Measurements from ENCODE around the gene FAM184A. TPM values are rescaled to one million over a fixed set of nuclear protein-coding genes. Genes with fewer than 3 reads are reported as not detected.
"Not testable (repeated sequence)": the region's sequence is repeated elsewhere in the genome, so short reads cannot be mapped to it uniquely, and the experiment has no call there.

Gene FAM184A, protein sequence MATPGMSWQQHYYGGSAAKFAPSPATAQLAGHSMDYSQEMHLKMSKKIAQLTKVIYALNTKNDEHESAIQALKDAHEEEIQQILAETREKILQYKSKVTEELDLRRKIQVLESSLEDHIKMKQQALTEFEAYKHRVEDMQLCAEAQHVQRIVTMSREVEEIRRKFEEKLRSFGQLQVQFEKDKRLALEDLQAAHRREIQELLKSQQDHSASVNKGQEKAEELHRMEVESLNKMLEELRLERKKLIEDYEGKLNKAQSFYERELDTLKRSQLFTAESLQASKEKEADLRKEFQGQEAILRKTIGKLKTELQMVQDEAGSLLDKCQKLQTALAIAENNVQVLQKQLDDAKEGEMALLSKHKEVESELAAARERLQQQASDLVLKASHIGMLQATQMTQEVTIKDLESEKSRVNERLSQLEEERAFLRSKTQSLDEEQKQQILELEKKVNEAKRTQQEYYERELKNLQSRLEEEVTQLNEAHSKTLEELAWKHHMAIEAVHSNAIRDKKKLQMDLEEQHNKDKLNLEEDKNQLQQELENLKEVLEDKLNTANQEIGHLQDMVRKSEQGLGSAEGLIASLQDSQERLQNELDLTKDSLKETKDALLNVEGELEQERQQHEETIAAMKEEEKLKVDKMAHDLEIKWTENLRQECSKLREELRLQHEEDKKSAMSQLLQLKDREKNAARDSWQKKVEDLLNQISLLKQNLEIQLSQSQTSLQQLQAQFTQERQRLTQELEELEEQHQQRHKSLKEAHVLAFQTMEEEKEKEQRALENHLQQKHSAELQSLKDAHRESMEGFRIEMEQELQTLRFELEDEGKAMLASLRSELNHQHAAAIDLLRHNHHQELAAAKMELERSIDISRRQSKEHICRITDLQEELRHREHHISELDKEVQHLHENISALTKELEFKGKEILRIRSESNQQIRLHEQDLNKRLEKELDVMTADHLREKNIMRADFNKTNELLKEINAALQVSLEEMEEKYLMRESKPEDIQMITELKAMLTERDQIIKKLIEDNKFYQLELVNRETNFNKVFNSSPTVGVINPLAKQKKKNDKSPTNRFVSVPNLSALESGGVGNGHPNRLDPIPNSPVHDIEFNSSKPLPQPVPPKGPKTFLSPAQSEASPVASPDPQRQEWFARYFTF
- 10 to 100 TPM; 13.5 to 14.0 TPM for total RNA-seq

DNA sequence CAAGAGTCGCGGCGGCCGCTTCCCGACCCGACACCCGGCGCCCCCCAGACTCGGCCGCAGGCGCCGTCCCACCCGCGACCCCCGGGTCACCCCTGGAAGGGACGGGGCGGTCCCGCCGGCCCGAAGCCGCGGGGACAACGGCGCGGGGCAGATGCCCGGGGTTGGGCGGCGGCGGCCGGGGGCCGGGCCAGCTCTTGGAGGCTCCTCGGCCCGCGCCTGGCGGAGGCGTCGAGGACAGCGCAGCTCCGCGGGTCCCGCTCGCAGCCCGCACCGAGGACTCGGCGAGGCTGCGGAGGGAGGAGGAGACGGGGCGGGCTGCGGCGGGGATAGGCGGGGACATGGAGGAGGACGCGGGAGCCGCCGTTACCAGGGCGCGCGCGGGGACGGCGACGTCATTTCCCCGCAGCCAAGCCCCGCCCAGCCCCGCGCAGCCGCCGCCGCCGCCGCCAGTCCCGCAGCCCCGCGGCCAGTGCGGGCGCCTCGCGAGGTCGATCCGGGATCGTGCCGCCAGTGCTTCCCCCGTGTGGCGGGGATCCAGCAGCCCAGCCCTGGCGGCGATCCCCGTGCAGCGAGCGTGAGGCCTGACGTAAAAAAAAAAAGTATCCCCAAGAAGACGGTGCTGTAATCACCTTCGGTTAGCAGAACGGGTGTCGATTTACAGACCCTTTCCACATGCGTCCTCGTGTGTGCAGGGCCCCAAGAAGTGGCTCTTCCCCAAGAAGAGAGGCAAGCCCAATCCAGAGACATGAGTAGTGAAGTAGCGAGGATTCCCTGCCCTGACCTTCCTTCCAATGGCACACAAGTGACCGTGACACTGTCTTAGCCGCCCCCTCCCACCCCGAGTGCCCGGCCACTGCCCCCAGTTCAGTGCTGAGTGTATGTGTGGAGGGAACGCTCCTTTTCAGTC, at the start of gene FAM184A:
FAM184A (minus strand) TSS at position 289 of the 907 bp plus-strand sequence. CDS start 365 bp downstream, outside the sequence.
- peak; percentile 74 for DNase-seq
- H3K4me3 Mint-ChIP-seq: peak within 1 kb of the TSS; percentile 86
- H3K4me1 Mint-ChIP-seq (ENCODE audit: low read depth): peaks cover 42% of the 10 kb centered on the region
- peaks cover 15% of the 10 kb centered on the region for H3K9me3 Mint-ChIP-seq
- H3K27me3 Mint-ChIP-seq (ENCODE audit: low read depth): no peaks in the 10 kb centered on the region
- intact Hi-C loops (cut with micrococcal nuclease): loop anchor here (1.0 to 5.0 kb wide), 3 partner anchors 110 to 1511 kb away; partner anchors contain the start of gene GOPC
- CTCF ChIA-PET: interaction anchor here (0.6 to 1.8 kb wide), 6 partner anchors 10 to 184 kb away, joined by 3 to 13 read pairs (median 5); no protein-coding TSS in a partner anchor
- peak within 1 kb of the TSS; percentile 96 for H3K27ac Mint-ChIP-seq
- peaks cover 8% of the 10 kb centered on the region for H3K36me3 Mint-ChIP-seq (ENCODE audit: low read depth)

DNA sequence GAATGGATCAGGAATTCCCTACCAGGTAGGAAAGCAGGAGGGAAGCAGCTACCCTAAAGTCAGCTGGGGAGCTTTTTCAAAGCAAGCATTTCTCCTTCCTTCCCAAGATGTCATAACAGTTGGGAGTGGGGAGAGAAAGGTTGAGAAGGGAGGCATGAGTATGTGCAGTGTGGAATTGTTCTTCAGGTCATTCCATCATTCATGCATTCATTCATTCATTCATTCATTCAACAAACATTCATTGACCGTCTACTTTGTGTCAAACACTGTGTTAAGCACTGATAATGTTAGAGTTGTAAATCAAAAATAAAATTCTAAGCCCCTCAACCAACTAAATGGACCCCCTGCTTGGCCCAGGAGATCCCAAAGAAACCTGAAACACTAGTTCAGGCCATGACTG, 49.2 kb upstream of the FAM184A start:
- CTCF ChIA-PET: interaction anchor here (0.9 kb wide), 1 partner anchor 17 kb away, joined by 3 read pairs; no protein-coding TSS in a partner anchor
- peaks cover 5% of the 10 kb centered on the region for H3K4me1 Mint-ChIP-seq (ENCODE audit: low read depth)
- intact Hi-C loops (cut with micrococcal nuclease): loop anchor here (5.0 kb wide), 2 partner anchors 850 to 1700 kb away; no protein-coding TSS in a partner anchor
- no peak for DNase-seq
- H3K4me3 Mint-ChIP-seq: no peak overlapping the region
- H3K27me3 Mint-ChIP-seq (ENCODE audit: low read depth): no peaks in the 10 kb centered on the region
- H3K27ac Mint-ChIP-seq: no peak overlapping the region
- H3K9me3 Mint-ChIP-seq: no peaks in the 10 kb centered on the region
- H3K36me3 Mint-ChIP-seq (ENCODE audit: low read depth): no peaks in the 10 kb centered on the region

DNA sequence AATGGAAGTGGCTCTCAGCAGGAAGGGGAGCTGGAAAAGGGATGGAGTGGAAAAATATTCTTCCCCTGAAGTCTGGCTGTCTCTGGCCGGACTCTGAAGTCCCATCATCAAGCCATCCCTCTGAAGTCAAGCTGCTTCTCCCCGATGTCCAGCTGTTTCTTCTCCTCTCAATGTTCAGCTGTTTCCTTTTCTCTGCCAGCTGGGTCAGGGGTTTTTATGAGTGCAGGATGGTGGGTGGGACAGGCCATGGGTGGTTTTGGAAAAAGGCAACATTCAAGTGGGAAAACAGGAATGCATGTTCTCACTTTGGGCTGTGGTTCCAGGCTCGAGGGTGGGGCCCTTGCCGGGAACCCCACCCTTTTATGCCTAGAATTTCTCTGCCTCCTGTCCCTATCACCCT, 48.4 kb upstream of the FAM184A start:
- DNase-seq: no peak
- no peaks in the 10 kb centered on the region for H3K36me3 Mint-ChIP-seq (ENCODE audit: low read depth)
- intact Hi-C loops (cut with micrococcal nuclease): loop anchor here (5.0 kb wide), 2 partner anchors 850 to 1700 kb away; no protein-coding TSS in a partner anchor
- H3K27me3 Mint-ChIP-seq (ENCODE audit: low read depth): no peaks in the 10 kb centered on the region
- peaks cover 5% of the 10 kb centered on the region for H3K4me1 Mint-ChIP-seq (ENCODE audit: low read depth)
- H3K4me3 Mint-ChIP-seq: no peak overlapping the region
- H3K9me3 Mint-ChIP-seq: no peaks in the 10 kb centered on the region
- H3K27ac Mint-ChIP-seq: no peak overlapping the region
- CTCF ChIA-PET: interaction anchor here (0.6 to 1.2 kb wide), 3 partner anchors 16 to 905 kb away, joined by 3 to 5 read pairs (median 3); no protein-coding TSS in a partner anchor

- H3K27me3 Mint-ChIP-seq (ENCODE audit: low read depth): no peaks in the 10 kb centered on the region
- H3K36me3 Mint-ChIP-seq (ENCODE audit: low read depth): no peaks in the 10 kb centered on the region
- H3K9me3 Mint-ChIP-seq: no peaks in the 10 kb centered on the region
- DNase-seq: no peak
- no peak overlapping the region for H3K4me3 Mint-ChIP-seq
- CTCF ChIA-PET: interaction anchor here (0.5 to 1.2 kb wide), 2 partner anchors 23 to 233 kb away, joined by 3 to 5 read pairs; no protein-coding TSS in a partner anchor
- intact Hi-C loops (cut with micrococcal nuclease): loop anchor here (5.0 kb wide), 2 partner anchors 851 to 1701 kb away; no protein-coding TSS in a partner anchor
- peaks cover 5% of the 10 kb centered on the region for H3K4me1 Mint-ChIP-seq (ENCODE audit: low read depth)
- no peak overlapping the region for H3K27ac Mint-ChIP-seq
Observed at GRCh38 chr6:119126140-119126539, 47.7 kb upstream of the FAM184A start.

GRCh38 chr6:119125576-119125975, 47.1 kb upstream of the FAM184A start:
- CTCF ChIA-PET: interaction anchor here (0.5 to 1.3 kb wide), 4 partner anchors 12 to 611 kb away, joined by 3 read pairs; no protein-coding TSS in a partner anchor
- no peaks in the 10 kb centered on the region for H3K9me3 Mint-ChIP-seq
- H3K4me1 Mint-ChIP-seq (ENCODE audit: low read depth): peaks cover 5% of the 10 kb centered on the region
- no peak overlapping the region for H3K4me3 Mint-ChIP-seq
- DNase-seq: no peak
- H3K27me3 Mint-ChIP-seq (ENCODE audit: low read depth): no peaks in the 10 kb centered on the region
- intact Hi-C loops (cut with micrococcal nuclease): loop anchor here (5.0 kb wide), 2 partner anchors 852 to 1702 kb away; no protein-coding TSS in a partner anchor
- H3K27ac Mint-ChIP-seq: no peak overlapping the region
- no peaks in the 10 kb centered on the region for H3K36me3 Mint-ChIP-seq (ENCODE audit: low read depth)

DNA sequence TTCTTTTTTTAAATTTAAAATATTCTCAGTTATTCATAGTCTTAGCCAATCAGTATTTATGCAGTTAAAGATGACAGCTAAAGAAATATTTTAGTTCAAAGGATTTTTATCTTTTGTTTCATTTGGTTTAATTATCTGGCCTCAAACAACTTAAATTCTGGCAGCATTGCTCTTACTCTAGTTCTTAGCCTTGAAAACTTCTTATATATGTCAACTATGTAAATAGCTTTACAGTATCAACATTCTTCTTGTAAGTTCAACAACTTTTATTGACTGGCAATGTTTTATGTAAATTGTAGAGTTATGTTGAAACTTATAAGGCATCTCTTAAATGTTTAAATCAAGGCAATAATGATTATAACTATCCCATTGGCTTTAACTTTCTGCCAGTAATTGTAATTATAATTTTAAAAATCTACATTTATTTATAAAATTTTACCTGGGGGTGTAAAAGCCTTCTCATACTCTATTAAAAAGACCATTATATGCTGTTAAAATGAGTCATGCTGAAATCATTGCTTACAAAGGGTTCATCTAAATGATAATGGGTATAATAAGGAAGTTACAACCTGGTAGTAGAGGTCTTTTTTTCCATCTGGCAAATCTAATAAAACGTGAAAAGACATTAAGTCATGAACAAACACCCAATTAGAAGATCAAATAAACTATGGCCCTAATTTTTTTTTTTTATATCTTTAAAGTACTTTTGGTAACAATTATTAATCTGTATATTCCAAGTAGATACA, 45.8 kb upstream of the FAM184A start:
- CTCF ChIA-PET: interaction anchor here (1.3 kb wide), 1 partner anchor 10 kb away, joined by 3 read pairs; no protein-coding TSS in a partner anchor
- Mint-ChIP-seq H3K4me3 (no peak overlapping the region), H3K27ac (no peak overlapping the region), H3K27me3 (ENCODE audit: low read depth) (no peaks in the 10 kb centered on the region), H3K9me3 (no peaks in the 10 kb centered on the region), H3K36me3 (ENCODE audit: low read depth) (no peaks in the 10 kb centered on the region), H3K4me1 (ENCODE audit: low read depth) (peaks cover 3% of the 10 kb centered on the region)
- no peak for DNase-seq
- intact Hi-C loops (cut with micrococcal nuclease): no loop called here

DNA sequence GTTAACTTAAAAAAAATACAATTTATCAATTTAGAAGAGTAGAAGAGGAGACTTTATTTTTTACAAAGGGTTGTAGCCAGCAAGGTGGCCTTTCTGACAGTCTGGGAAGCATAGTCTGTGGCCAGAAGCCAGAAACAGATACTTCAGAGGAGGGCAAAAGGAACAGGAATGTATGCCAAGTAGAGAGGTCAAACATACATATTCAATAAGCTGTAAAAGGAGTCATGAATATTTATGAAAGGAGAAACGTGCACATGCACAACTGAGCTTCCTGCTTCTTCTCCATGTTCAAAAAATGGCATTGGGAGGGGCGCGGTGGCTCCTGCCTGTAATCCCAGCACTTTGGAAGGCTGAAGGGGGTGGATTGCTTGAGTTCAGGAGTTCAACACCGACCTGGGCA, 43.9 kb upstream of the FAM184A start:
- H3K4me3 Mint-ChIP-seq: no peak overlapping the region
- H3K27ac Mint-ChIP-seq: no peak overlapping the region
- H3K9me3 Mint-ChIP-seq: no peaks in the 10 kb centered on the region
- no peak for DNase-seq
- intact Hi-C loops (cut with micrococcal nuclease): no loop called here
- no peaks in the 10 kb centered on the region for H3K36me3 Mint-ChIP-seq (ENCODE audit: low read depth)
- H3K27me3 Mint-ChIP-seq (ENCODE audit: low read depth): no peaks in the 10 kb centered on the region
- CTCF ChIA-PET: interaction anchor here (0.6 kb wide), 1 partner anchor 12 kb away, joined by 4 read pairs; no protein-coding TSS in a partner anchor
- no peaks in the 10 kb centered on the region for H3K4me1 Mint-ChIP-seq (ENCODE audit: low read depth)

DNA sequence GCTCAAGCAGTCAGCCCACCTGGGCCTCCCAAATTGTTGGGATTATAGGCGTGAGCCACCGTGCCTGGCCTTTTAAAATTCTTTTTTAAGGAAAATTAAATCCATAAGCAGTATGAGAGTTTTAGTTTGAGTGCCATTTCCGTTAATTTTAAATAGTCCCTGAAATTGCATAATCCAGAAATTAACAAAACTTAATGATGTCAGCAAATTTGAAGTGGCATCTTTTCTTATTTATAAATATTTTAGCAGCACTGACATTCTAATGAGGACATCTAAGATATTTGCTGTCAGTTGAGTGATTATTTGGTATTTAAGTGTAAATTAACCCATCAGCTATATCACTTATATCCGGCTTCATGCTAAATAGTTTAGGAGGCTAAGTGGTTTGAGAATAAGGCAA, 42.9 kb upstream of the FAM184A start:
- CTCF ChIA-PET: interaction anchor here (0.7 to 1.6 kb wide), 2 partner anchors 11 to 504 kb away, joined by 4 to 5 read pairs; no protein-coding TSS in a partner anchor
- intact Hi-C loops (cut with micrococcal nuclease): no loop called here
- no peaks in the 10 kb centered on the region for H3K4me1 Mint-ChIP-seq (ENCODE audit: low read depth)

DNA sequence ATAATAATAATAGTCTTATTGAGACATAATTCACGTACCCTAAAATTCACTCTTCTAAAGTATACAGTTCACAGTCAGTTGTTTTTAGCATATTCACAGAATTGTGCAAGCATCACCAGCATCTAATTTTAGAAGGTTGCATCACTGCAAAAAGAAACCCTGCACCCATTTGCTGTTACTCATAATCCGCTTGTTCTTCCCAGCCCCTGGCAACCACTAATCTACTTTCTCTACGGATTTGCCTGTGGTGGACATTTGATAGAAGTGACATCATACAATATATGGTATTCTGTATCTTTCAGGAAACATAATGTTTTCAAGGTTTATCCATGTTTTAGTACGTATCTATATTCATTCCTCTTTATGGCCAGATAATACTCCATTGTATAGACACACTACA, 41.5 kb upstream of the FAM184A start:
- no peak for DNase-seq
- Mint-ChIP-seq H3K36me3 (ENCODE audit: low read depth) (no peaks in the 10 kb centered on the region), H3K9me3 (no peaks in the 10 kb centered on the region), H3K27ac (no peak overlapping the region), H3K4me3 (no peak overlapping the region), H3K4me1 (ENCODE audit: low read depth) (no peaks in the 10 kb centered on the region), H3K27me3 (ENCODE audit: low read depth) (no peaks in the 10 kb centered on the region)
- CTCF ChIA-PET: interaction anchor here (1.6 kb wide), 1 partner anchor 9 kb away, joined by 5 read pairs; no protein-coding TSS in a partner anchor
- intact Hi-C loops (cut with micrococcal nuclease): no loop called here

More for the DNA sequence above, 42.9 kb upstream of the FAM184A start:
- no peak for DNase-seq
- H3K27me3 Mint-ChIP-seq (ENCODE audit: low read depth): no peaks in the 10 kb centered on the region
- H3K36me3 Mint-ChIP-seq (ENCODE audit: low read depth): no peaks in the 10 kb centered on the region
- H3K4me3 Mint-ChIP-seq: no peak overlapping the region
- no peaks in the 10 kb centered on the region for H3K9me3 Mint-ChIP-seq
- H3K27ac Mint-ChIP-seq: no peak overlapping the region

- H3K27ac Mint-ChIP-seq; CTCF ChIA-PET; H3K4me3 Mint-ChIP-seq; H3K36me3 Mint-ChIP-seq (ENCODE audit: low read depth); intact Hi-C loops (cut with micrococcal nuclease); H3K4me1 Mint-ChIP-seq (ENCODE audit: low read depth); DNase-seq; H3K9me3 Mint-ChIP-seq; H3K27me3 Mint-ChIP-seq (ENCODE audit: low read depth): not testable (repeated sequence)
Observed at GRCh38 chr6:119119062-119119461, 40.6 kb upstream of the FAM184A start.

Data from activated naive CD4-positive, alpha-beta T cell treated with anti-CD3 and anti-CD28 coated beads for 36 hours (primary cell).